T1000 (cell line): Measurements from ENCODE around the gene EIF4A2.
"Not testable (repeated sequence)": the region's sequence is repeated elsewhere in the genome, so short reads cannot be mapped to it uniquely, and the experiment has no call there.

ENCODE experiments used
- DNase-seq: peaks from one replicate; lab custom pipeline; 2025; ENCODE audit warnings: mixed read lengths; lab: John Stamatoyannopoulos, UW

EIF4A2 gene

DNA sequence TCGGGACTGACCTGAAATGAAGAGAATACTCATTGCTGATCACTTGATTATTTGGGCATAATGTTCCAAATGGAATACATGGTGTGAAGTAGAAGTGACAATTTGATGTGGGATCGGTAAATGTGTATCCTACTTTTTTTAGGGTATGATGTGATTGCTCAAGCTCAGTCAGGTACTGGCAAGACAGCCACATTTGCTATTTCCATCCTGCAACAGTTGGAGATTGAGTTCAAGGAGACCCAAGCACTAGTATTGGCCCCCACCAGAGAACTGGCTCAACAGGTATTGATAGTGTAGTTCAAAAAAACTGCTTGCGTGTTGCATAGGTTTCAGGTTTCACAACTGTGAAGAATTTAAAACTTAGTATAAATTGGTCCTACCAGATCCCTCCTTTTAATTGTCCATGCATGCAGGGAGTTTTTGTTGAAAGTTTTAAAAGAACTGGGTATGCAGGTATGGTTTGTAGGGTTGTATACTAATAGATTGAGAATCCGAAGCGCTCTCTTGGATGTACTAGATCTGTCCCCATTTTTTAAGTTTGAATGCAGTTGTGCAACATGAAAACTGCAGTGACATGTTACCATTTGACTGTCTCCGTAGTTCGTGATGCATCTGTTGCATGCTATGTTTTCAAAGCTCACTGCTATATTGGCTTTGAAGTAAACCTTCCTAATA is 1.6 kb downstream of the EIF4A2 start:
- no peak for DNase-seq

DNA sequence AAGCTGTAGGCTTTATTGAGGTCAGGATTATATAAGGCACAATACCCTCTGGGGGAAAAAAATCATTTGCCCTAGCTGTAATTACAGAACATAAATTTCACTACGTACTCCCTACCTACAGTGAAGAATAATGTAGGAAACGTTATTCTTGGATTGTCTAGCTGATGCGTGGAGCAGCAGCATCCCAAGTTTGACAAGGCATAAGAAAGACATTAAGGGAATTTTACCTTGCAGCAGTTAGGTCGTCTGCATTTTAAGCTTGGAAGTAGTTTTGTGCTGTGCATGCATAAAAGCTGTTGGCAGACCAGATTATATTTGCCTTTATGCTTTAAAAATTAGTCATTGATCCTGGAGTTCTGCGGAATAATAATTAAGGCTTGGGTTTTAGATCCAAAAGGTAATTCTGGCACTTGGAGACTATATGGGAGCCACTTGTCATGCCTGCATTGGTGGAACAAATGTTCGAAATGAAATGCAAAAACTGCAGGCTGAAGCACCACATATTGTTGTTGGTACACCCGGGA is 2.2 kb downstream of the EIF4A2 start:
- DNase-seq: no peak

GRCh38 chr3:186786922-186787321 is 3.5 kb downstream of the EIF4A2 start:
- DNase-seq: no peak

DNA sequence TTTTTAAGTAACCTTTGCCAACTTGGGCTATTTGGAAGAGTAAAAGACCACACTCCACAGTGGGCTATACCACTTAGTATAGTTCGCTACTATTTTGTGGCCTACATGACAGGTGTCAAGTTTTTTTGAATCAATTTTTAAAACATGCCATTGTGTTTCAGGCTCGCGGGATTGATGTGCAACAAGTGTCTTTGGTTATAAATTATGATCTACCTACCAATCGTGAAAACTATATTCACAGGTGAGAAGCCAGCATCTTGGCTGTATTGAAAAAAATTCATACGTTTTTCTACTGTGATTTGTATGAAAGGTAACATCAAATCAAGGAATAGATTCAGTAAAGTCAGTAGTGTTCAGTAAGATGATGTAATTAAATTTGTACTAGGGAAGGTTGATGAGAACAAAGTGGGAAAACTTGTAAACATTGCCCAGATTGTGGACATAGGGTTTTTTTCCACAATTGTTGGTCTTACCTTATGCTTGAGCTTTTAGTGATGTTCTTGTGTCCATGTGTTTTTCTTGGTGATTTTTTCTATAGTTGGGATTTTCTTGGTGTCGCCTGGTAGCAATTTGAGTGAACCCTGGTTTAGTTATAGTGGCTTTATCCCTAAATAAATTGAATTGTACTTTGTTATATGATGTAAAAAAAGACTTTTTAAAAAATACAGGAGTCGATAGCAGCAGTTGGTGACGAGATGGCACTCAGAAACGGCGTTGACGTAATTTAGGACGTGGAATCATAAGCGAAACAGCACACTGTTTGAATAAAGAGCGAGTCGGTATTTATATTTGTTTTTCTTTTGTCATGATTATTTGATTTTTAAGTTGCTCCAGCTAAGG is 4.5 kb downstream of the EIF4A2 start:
- no peak for DNase-seq

DNA sequence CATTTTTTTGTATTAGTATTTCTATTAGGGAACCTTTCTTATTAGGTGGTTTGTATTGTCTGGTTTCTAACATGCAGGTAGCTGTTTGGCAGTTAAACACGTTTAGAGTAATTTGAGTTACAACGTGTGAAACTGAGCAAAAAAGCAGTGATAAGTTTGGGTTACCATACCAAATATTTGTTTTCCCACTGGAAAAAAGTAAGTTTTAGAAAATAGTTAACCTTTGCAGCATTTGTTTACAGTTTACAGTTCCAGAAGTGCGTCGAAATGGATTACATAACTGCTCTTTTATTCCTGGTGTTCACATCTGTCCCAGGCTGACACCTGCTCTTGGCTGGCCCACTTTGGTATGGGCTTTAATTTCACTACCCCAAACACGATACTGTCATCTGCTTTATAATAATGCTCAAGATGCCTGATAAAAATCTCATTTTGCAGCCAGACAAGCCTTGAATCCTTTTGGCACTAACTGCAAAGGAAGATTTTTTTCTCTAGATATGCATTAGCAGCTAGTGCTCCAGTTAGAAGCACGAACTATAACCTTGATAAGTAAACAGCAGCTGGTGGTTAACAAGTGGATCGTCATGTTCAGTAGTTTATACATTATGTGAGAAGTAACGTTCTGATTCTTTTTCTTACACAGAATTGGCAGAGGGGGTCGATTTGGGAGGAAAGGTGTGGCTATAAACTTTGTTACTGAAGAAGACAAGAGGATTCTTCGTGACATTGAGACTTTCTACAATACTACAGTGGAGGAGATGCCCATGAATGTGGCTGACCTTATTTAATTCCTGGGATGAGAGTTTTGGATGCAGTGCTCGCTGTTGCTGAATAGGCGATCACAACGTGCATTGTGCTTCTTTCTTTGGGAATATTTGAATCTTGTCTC is 5.3 kb downstream of the EIF4A2 start:
- DNase-seq: no peak

- DNase-seq: no peak
Observed at GRCh38 chr3:186789554-186790260, 6.3 kb downstream of the EIF4A2 start.

DNA sequence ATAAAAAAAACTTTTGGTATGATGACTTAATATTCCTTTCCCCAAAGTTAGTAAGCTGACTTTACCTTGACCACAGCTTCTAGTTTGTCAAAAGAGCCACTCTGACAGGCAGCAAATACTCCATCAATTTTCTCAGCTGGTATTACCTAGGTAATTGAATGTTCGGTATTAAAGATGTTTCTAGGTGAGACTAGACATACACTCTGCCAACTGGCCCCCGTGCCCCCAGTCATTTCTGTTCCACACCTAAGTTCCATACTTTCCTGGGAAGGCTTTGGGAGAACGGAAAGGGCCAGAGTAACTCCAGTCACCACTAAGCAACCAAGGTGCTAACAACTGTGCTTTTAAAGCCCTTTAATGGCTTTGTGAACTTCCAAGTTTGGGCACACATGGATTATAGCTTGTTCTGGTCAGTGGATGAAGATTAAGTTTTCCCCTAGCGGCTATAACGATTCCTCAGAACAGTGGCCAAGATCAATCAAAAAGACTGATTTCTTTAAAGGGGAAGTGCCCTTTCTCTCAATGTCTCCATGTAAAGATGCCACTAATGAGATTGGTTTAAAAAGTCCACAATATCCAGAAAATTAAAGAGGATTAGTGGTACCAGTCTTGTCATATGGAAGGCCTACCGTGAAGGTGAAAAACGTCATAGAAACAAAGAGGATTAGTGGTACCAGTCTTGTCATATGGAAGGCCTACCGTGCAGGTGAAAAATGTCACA is 7.0 kb downstream of the EIF4A2 start:
- DNase-seq: no peak

- no peak for DNase-seq
Observed at GRCh38 chr3:186798239-186798874, 15.0 kb downstream of the EIF4A2 start.

GRCh38 chr3:186800285-186800684 is 16.9 kb downstream of the EIF4A2 start:
- no peak for DNase-seq

- no peak for DNase-seq
Observed at GRCh38 chr3:186802701-186803100, 19.3 kb downstream of the EIF4A2 start.

GRCh38 chr3:186803447-186803846 is 20.1 kb downstream of the EIF4A2 start:
- not testable (repeated sequence) for DNase-seq

DNA sequence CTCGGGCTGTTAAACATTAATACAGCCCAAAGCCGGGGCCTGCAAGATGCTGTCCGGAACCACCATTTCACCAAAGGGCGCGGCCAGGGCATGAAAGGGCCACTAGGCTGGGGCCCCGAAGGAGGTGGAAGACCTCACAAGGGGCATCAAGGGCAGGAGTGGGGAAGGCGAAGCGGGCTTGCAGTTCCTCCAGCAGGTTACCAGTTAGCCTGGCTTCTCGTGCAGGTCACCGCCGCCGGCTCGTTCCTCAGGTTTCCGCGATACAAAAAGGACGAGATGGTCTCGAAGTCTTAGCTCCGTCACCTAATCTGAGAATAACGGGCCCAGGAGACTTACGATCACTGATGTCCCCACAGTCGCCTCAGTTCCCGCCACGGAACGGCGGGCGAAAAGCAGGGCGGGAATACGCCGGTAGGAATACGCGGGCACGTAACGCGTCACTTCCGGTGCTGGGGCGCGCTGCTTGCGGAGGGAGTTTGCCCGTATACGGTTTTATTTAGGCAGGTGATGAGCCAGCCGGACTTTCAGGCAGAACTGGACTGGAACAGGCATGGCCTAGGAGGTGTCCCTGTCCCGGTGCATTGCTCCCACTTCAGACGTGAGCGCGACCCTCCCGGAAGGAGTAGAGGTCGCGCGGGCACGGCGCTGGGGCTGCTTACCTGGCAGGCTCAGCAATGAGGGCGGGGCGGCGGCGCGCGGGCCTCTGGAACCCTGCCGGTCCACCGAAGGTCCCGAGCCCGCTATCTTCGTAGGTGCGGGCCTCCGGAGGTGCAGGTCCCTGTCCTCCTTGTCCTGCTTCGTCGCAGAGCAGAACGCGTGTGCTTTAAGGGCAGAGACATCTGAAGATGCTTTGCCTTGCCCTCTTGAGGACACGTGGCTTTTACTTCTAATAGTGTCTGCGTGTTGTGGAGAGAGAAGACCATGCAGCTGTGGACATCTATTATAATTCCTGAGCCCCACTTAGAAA is 23.0 kb downstream of the EIF4A2 start, which contains the start of gene RFC4:
TSS of gene RFC4 (minus strand) at position 394 of the 967 bp plus-strand sequence. CDS start 1,769 bp downstream, outside the sequence.
- peak; percentile 56 for DNase-seq

- no peak for DNase-seq
Observed at GRCh38 chr3:186807231-186807630, 23.9 kb downstream of the EIF4A2 start.

GRCh38 chr3:186810336-186810996 is 27.1 kb downstream of the EIF4A2 start:
- no peak for DNase-seq

- not testable (repeated sequence) for DNase-seq
Observed at GRCh38 chr3:186811313-186811712, 27.9 kb downstream of the EIF4A2 start.

DNA sequence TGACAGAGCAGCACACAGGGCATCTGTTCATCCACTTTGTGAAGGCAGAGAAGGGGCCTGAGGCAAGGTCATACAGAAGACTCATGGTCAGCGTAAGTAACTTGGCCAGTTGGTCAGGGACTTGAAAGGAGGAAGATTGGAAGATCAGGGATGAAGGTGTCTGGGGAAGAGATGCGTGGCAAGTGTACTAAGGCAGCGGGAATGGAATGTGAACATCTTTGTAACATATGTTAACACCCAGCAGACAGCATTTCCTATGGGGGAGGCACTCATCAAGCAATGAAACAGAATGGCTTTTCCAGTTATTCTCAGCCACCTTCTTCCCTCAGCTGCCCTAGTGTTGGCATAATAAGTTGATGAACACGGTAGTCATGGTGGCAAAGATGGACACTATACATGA is 30.7 kb downstream of the EIF4A2 start:
- no peak for DNase-seq

- no peak for DNase-seq
Observed at GRCh38 chr3:186815435-186815834, 32.1 kb downstream of the EIF4A2 start.

DNA sequence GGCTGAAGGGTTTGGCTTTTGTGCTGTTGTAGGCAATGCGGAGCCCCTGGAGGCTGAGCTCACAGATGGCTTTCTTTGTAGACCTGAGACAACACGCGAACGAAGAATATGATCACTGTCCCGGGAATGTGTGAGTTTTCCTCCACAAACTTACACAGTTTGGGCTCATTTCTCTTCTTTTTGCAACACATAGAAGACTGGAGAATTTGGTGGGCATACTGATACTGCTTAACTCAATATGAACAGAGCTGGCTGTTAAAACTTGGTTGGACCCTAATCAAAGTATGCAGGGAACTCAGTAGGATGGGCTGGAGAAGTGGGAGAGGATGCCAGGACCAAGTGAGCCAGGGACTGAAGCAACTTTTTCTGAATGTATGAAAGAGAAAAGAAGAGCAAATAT is 35.1 kb downstream of the EIF4A2 start:
- DNase-seq: no peak
